ENCODE data around the gene ALG14. TPM values are rescaled to one million over a fixed set of nuclear protein-coding genes. Genes with fewer than 3 reads are reported as not detected.

ALG14 gene
- total RNA-seq, 3 donors from 2014 or later: 5.9 to 16.8 (median 11.4) TPM

DNA sequence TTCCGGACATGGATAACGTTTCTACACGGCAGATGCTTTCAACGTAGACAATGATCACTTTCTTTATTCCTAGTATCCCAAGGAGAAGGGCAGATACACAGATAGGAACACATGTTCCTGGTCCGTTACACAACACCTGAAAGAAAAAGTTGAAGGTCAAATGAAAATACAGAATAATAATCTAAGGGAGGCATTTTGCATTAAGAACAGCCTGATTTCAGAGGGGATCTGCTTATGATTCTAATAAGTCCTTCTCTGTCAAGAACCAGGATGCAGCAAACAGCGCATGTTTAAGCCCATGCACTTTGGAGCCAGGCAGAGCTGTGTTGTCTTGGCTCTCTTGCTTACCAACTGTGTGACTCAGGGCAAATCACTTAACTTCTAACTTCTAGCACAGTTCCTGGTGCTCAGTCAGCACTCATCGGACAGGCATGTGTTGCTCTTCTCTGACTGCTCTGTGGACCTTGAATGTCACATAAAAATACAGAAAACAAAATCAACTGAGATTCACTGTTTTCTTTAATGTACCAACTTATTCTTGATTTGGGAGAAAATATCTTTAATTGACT is 89.5 kb downstream of the ALG14 start:
- ATAC-seq (peak; percentile 91), DNase-seq (peak in 1 of 3 donors; percentile 65)
- Histone ChIP-seq H3K4me3 (no peak overlapping the region), H3K4me1 (ENCODE audit: low read depth) (peaks cover 28% of the 10 kb centered on the region), H3K36me3 (ENCODE audit: low read depth) (no peaks in the 10 kb centered on the region), H3K9me3 (no peaks in the 10 kb centered on the region)
- intact Hi-C loops (cut with DNase I, micrococcal nuclease): no loop called here
- TF ChIP-seq, protein P1, sequence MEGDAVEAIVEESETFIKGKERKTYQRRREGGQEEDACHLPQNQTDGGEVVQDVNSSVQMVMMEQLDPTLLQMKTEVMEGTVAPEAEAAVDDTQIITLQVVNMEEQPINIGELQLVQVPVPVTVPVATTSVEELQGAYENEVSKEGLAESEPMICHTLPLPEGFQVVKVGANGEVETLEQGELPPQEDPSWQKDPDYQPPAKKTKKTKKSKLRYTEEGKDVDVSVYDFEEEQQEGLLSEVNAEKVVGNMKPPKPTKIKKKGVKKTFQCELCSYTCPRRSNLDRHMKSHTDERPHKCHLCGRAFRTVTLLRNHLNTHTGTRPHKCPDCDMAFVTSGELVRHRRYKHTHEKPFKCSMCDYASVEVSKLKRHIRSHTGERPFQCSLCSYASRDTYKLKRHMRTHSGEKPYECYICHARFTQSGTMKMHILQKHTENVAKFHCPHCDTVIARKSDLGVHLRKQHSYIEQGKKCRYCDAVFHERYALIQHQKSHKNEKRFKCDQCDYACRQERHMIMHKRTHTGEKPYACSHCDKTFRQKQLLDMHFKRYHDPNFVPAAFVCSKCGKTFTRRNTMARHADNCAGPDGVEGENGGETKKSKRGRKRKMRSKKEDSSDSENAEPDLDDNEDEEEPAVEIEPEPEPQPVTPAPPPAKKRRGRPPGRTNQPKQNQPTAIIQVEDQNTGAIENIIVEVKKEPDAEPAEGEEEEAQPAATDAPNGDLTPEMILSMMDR (IDR thresholded peaks at IDR 0.05): no peak

GRCh38 chr1:94982398-94982797 is 90.4 kb downstream of the ALG14 start:
- intact Hi-C loops (cut with DNase I, micrococcal nuclease): no loop called here
- TF ChIP-seq, protein P1 (IDR thresholded peaks at IDR 0.05): no peak
- no peak for ATAC-seq
- DNase-seq: no peak
- H3K9me3 ChIP-seq: no peaks in the 10 kb centered on the region
- H3K4me1 ChIP-seq (ENCODE audit: low read depth): peaks cover 31% of the 10 kb centered on the region
- H3K4me3 ChIP-seq: no peak overlapping the region
- H3K36me3 ChIP-seq (ENCODE audit: low read depth): no peaks in the 10 kb centered on the region

DNA sequence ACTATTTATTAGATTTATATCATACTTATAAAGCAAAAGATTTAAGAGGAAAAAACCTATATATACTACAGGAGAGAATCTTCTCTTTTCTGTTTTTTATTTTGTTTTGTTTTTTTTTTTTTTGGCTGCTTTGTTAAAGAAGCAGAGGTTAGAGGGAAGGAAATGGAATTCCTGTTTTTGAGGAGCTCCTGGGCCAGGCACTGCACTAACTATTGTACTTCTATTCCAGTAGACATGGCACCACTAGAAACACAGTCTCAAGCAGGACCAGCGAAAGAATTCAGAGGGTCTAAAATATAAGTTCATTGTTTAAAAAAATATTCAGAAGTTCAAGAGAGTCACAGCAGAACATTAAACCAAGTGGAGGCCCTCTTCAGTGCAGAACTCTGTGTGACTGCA is 91.2 kb downstream of the ALG14 start:
- Histone ChIP-seq H3K4me1 (ENCODE audit: low read depth) (peaks cover 31% of the 10 kb centered on the region), H3K9me3 (no peaks in the 10 kb centered on the region), H3K36me3 (ENCODE audit: low read depth) (no peaks in the 10 kb centered on the region), H3K4me3 (no peak overlapping the region)
- ATAC-seq: no peak
- TF ChIP-seq, protein P1 (IDR thresholded peaks at IDR 0.05): no peak
- no peak for DNase-seq
- intact Hi-C loops (cut with DNase I, micrococcal nuclease): no loop called here

DNA sequence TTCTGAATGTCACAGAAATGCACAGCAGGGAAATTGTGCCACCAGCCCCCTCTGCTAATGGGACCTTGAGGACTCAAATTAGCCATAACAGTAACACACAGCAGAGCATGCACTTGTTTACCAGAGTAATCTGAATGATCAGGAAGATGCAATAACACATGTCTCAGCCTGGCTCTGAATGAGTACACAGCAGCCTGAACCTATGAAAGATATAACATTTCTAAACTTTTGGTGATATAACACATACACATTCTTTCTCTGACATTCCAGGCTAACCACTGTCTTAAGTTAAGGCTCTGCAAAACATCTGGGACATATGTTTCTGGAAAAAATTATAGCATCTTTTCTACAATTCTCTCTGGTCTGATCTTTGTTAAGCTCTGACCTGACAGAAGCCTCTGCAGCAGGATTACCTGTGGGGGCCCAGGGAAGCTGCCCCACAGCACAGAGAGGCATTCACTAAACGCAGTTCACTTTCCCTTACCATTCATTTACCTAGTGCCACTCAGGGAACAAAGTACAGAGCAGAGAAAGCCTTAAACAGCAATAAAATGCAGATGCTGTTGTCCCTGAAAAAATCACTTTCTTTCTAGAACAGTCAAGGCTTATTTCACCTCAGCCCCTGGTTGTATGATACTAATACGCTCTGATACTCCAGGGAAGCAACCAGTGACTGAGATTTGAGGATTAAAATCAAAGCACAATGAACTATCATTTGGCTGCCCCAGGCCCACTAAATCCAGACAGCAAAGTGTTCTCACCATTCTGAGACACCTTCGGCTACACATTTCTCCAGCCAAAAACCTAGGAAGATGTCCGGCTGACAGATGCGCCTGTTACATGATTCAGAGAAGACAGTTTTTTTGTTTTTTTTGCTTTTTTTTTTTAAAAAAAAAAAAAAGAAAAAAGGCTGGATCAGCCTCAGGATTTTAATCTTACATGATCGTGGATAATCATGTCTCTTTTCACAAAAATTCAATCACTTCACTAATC is 91.9 kb downstream of the ALG14 start:
- intact Hi-C loops (cut with DNase I, micrococcal nuclease): no loop called here
- H3K9me3 ChIP-seq: no peaks in the 10 kb centered on the region
- TF ChIP-seq, protein P1 (IDR thresholded peaks at IDR 0.05): no peak

DNA sequence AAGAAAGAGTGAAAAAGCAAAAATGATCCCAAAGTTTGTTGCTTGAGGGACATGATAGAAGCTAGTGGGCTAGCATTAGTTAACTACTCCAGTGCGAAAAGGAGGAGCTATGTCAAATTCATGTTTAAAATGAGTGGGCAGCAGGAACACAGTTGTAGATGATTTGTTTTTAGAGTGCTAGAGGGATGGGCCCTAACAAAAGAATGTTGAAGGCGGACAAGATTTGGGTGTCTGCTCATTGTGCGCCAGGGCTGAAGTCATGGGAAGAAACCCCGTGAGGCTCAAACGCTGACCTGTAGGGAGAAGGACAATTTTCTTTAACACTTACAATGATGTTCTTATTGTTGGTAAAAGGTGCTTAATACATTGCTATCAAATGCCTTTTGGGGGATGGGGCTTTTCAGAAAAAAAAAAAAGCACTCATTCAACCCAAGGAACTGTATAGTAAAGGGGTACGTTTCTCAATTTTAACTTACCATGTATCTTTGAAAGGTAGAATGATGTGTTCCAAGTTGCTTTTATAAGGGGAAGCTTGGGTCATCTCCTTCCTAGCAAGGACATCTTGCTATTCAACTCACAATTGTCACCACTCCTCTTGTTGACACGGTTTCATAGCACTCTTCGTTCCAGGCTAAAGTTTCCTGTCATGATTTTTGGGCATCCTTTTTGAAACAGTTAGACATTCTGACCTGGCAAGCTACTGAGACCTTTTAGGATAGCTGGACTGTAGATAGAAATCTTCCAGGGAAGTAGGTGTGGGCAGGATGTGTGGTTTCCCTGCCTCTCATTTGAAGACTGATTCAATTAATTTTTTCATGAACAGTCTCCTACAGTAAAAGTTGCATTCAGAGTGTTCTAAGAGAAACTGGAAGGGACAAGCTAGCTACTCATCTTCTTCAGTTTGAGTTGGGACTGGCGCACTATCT is 92.8 kb downstream of the ALG14 start:
- ATAC-seq (no peak), DNase-seq (no peak)
- Histone ChIP-seq H3K4me3 (no peak overlapping the region), H3K4me1 (ENCODE audit: low read depth) (peaks cover 27% of the 10 kb centered on the region), H3K36me3 (ENCODE audit: low read depth) (no peaks in the 10 kb centered on the region), H3K9me3 (no peaks in the 10 kb centered on the region)
- TF ChIP-seq, protein P1 (IDR thresholded peaks at IDR 0.05): no peak
- intact Hi-C loops (cut with DNase I, micrococcal nuclease): no loop called here

More for the DNA sequence above, 91.9 kb downstream of the ALG14 start:
- peak; percentile 84 for ATAC-seq
- DNase-seq: no peak
- H3K4me1 ChIP-seq (ENCODE audit: low read depth): peaks cover 31% of the 10 kb centered on the region
- H3K4me3 ChIP-seq: no peak overlapping the region
- no peaks in the 10 kb centered on the region for H3K36me3 ChIP-seq (ENCODE audit: low read depth)

Data from mucosa of descending colon (tissue), 3 donors.